Measurements from ENCODE around the gene FCSK. TPM values are rescaled to one million over a fixed set of nuclear protein-coding genes. Genes with fewer than 3 reads are reported as not detected.
A peak's percentile ranks its signal among the peaks of the same experiment; 100 is the strongest.

Gene FCSK
- total and polyA plus RNA-seq, 7 donors = 4.9 to 11.0 (median 8.0) TPM

DNA sequence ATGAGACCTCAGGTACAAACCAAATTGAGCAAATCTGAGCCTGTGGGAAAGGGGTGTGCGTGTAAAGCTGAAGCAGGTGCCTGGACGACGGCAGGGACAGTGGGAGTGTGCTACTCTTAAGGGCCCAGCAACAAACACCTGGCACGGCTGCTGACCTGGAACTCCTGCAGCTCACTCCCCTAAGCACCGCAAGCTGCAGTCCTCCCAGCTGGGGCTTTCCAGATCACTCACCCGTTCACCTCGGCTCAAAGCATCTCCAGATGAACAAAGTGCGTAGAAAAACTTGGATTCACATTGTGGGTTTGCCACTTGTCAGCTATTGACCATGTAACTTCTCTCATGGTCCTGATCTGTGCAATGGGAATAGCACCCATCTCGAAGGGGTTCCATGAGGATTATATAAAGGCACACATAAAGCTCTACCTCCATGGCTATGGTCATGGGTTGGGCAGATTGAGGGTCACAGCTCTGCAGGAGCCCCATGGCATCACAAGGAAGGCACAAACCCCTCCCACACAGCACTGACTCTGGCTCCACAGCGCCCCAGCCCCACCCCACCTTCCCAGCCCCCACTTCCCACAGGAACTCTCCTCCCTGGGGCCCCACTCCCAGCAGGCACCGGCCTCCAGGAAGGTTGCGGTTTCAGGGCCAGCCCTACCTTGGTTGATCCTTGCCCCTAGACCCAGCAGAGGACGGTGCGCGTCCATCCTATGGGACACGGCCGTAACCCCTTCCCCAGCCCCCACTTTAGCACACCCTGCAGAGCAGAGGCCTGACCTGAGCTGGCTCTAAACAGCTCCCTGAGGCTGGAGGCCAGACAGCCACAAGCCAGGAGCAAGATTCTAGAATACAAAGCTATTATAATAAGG is 37.4 kb upstream of the FCSK start:
- peak in 1 of 4 donors; percentile 38 for ATAC-seq
- H3K27ac ChIP-seq = no peak overlapping the region
- WGBS, 3 donors = 74 to 82% (median 81%) methylated on average over 17 of the region's 17 CpGs
- DNase-seq = no peak
- intact Hi-C loops (cut with DNase I) = no loop called here
- no peaks in the 10 kb centered on the region for H3K27me3 ChIP-seq (ENCODE audit: insufficient read depth in 3 of 3, low read length in 2 of 3)
- H3K9me3 ChIP-seq = no peaks in the 10 kb centered on the region
- H3K4me3 ChIP-seq = no peak overlapping the region
- TF ChIP-seq, protein P1, sequence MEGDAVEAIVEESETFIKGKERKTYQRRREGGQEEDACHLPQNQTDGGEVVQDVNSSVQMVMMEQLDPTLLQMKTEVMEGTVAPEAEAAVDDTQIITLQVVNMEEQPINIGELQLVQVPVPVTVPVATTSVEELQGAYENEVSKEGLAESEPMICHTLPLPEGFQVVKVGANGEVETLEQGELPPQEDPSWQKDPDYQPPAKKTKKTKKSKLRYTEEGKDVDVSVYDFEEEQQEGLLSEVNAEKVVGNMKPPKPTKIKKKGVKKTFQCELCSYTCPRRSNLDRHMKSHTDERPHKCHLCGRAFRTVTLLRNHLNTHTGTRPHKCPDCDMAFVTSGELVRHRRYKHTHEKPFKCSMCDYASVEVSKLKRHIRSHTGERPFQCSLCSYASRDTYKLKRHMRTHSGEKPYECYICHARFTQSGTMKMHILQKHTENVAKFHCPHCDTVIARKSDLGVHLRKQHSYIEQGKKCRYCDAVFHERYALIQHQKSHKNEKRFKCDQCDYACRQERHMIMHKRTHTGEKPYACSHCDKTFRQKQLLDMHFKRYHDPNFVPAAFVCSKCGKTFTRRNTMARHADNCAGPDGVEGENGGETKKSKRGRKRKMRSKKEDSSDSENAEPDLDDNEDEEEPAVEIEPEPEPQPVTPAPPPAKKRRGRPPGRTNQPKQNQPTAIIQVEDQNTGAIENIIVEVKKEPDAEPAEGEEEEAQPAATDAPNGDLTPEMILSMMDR (IDR thresholded peaks at IDR 0.05) = no peak
- no peaks in the 10 kb centered on the region for H3K36me3 ChIP-seq (ENCODE audit: insufficient read depth in 1 of 2, low read depth in 1 of 2)
- peaks cover 56% of the 10 kb centered on the region for H3K4me1 ChIP-seq

DNA sequence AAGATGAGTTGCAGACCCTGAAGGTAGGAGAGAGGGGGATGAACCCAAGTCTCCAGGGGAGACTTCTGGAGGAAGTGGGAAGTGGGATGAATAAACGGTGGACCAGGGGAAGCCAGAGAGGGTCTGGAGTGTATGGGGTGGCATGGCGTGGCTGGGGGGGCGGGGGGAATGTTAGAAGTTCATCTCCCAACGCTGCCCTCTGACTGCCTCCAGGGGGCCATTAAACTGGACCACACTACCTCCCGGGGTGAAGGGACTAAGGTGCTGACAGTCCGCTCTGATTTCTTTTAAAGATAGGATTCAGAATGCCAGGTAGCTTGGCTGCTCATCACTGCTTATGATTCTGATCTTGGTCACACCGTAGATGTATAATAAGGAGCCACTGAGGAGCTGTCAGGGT is 36.7 kb upstream of the FCSK start:
- Histone ChIP-seq H3K9me3 (no peaks in the 10 kb centered on the region), H3K27me3 (ENCODE audit: insufficient read depth in 3 of 3, low read length in 2 of 3) (no peaks in the 10 kb centered on the region), H3K4me3 (no peak overlapping the region), H3K4me1 (peaks cover 63% of the 10 kb centered on the region), H3K27ac (no peak overlapping the region), H3K36me3 (ENCODE audit: insufficient read depth in 1 of 2, low read depth in 1 of 2) (no peaks in the 10 kb centered on the region)
- WGBS, 3 donors = 81 to 84% (median 84%) methylated on average over 7 of the region's 7 CpGs
- no peak for ATAC-seq
- intact Hi-C loops (cut with DNase I) = no loop called here
- no peak for DNase-seq
- TF ChIP-seq, protein P1 (IDR thresholded peaks at IDR 0.05) = no peak

DNA sequence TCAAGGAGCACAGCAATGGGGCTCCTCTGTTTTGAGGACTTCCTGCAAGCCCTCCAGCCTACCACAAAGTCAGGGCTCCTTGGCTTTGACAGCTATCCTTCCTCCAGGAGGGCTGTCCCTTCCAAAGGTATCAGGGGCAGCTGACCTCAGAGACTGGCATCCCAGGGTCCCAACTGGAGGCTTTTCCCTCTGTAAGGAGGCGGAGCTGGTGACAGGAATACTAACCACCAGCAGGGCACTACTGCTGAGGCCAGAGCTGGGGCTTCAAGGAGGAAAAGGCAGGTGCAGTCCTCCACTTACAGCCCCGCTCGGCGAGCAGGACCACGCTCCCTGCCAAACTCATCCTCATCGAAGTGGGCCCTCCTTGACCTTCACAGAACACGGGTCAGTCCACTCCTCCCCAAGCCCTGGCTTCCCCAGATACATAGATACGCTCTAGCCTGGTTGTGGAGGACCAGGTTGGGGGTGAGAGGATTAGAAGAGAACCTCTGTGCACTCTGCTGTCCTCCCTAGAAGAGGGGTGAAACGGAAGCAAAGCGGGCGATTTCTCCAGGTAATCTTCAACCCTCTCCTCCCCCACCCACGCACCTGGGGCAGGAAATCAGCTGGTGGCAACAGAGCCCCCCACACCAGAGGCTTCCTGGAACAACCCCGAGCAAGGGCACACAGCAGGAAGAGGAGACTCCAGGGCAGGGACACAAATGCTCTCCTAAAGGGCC is 36.0 kb upstream of the FCSK start:
- intact Hi-C loops (cut with DNase I) = no loop called here
- no peak overlapping the region for H3K4me3 ChIP-seq
- ATAC-seq (no peak), DNase-seq (no peak)
- TF ChIP-seq, protein P1 (IDR thresholded peaks at IDR 0.05) = no peak
- WGBS, 3 donors = 74 to 81% (median 75%) methylated on average over 13 of the region's 13 CpGs
- H3K4me1 ChIP-seq = peaks cover 71% of the 10 kb centered on the region
- no peak overlapping the region for H3K27ac ChIP-seq
- no peaks in the 10 kb centered on the region for H3K9me3 ChIP-seq
- H3K27me3 ChIP-seq (ENCODE audit: insufficient read depth in 3 of 3, low read length in 2 of 3) = no peaks in the 10 kb centered on the region
- no peaks in the 10 kb centered on the region for H3K36me3 ChIP-seq (ENCODE audit: insufficient read depth in 1 of 2, low read depth in 1 of 2)

DNA sequence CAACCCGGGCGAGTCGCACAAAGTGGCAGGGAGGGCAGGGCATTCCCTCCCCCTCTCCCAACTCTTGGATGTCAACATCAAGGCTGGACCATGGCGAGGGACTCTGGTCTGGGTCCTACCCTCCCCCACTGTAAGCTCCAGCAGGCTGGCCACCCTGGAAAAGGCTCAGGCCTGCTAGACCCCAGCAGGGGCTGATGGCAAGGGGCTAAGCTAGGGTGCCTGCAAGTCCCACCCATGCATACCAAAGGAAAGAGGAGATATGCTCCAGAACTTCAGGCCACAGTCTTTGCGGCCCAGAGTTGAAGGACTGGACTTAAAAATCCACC is 35.4 kb upstream of the FCSK start:
- intact Hi-C loops (cut with DNase I) = no loop called here
- WGBS, 3 donors = 81 to 91% (median 84%) methylated on average over 5 of the region's 5 CpGs
- ATAC-seq (no peak), DNase-seq (no peak)
- Histone ChIP-seq H3K27ac (no peak overlapping the region), H3K9me3 (no peaks in the 10 kb centered on the region), H3K36me3 (ENCODE audit: insufficient read depth in 1 of 2, low read depth in 1 of 2) (no peaks in the 10 kb centered on the region), H3K4me3 (no peak overlapping the region), H3K27me3 (ENCODE audit: insufficient read depth in 3 of 3, low read length in 2 of 3) (no peaks in the 10 kb centered on the region), H3K4me1 (peaks cover 71% of the 10 kb centered on the region)
- TF ChIP-seq, protein P1 (IDR thresholded peaks at IDR 0.05) = no peak
